Esophagus squamous epithelium (tissue), 5 donors: ENCODE results near the gene GEMIN5. TPM values are rescaled to one million over a fixed set of nuclear protein-coding genes. Genes with fewer than 3 reads are reported as not detected.

Source experiments
- DNase-seq: peaks from one replicate; lab custom pipeline; 2025; lab: John Stamatoyannopoulos, UW
- H3K27ac ChIP-seq, 4 donors: fragments of 200-600 bp; sonication (generic); one replicate each; pipeline ENCODE4 v1.5.1; 2016 to 2019; ENCODE audit warnings: mild to moderate bottlenecking in 1 of 4
- H3K27me3 ChIP-seq, 4 donors: fragments of 200-600 bp; sonication (generic); 1 replicate in 3 of 4; 2 replicates in 1 of 4; pipeline versions ENCODE4 v1.5.1 to v1.6.0; 2017 to 2021; ENCODE audit warnings: antibody characterized with exemption in 1 of 4
- H3K36me3 ChIP-seq, 3 donors: fragments of 200-600 bp; sonication (generic); one replicate each; pipeline ENCODE4 v1.5.1; 2016 to 2019
- H3K4me1 ChIP-seq, 3 donors: fragments of 200-600 bp; sonication (generic); one replicate each; pipeline ENCODE4 v1.5.1; 2017 to 2019
- H3K4me3 ChIP-seq, 4 donors: fragments of 200-600 bp; sonication (generic); 1 replicate in 3 of 4; 2 replicates in 1 of 4; pipeline ENCODE4 v1.5.1; 2016 to 2019; ENCODE audit warnings: mild to moderate bottlenecking in 2 of 4, moderate library complexity in 1 of 4
- H3K9me3 ChIP-seq, 3 donors: fragments of 200-600 bp; sonication (generic); one replicate each; pipeline ENCODE4 v1.5.1; 2016 to 2019
- CTCF ChIP-seq, 6 experiments: fragments of 450-650 bp in 4 of 6; fragments of 200-600 bp in 2 of 6; sonication (generic) in 2 of 6; IDR thresholded peaks; one replicate each; pipeline ENCODE4 v1.5.1; 2016 to 2019; ENCODE audit warnings: antibody characterized with exemption in 6 of 6, mild to moderate bottlenecking in 4 of 6, moderate library complexity in 4 of 6
- POLR2A ChIP-seq, 4 donors: fragments of 450-650 bp; IDR thresholded peaks; one replicate each; pipeline ENCODE4 v1.6.1; 2017; ENCODE audit warnings: antibody characterized with exemption in 4 of 4, mild to moderate bottlenecking in 4 of 4, moderate library complexity in 3 of 4
- WGBS, 2 donors: methylation state at CpG; one replicate each; pipeline ENCODE4 v1.1.5; 2018; 5-methylcytosine and 5-hydroxymethylcytosine counted together
- intact Hi-C: fragments of 100-400 bp; cut with DNase I; formaldehyde crosslinking; loops from one replicate; pipeline ENCODE4 v1.15.0; 2022
- total RNA-seq, 4 donors: library from RNA; depleted of rRNA; stranded (reverse); fragments of >200 nt; gene quantifications; one replicate each; pipeline ENCODE4 v1.1.0, GENCODE V29; 2016
- donor health status: DM: yes; HTN: yes; CAD: no.

Gene GEMIN5
- total RNA-seq, 4 donors from 2014 or later: 10.1 to 18.1 (median 13.2) TPM

GRCh38 chr5:154949781-154950180 is 11.8 kb upstream of the GEMIN5 start:
- Histone ChIP-seq H3K4me1 (peaks cover 0 to 16% (median 0%) of the 10 kb centered on the region in 3 donors), H3K4me3 (no peak overlapping the region), H3K27ac (no peak overlapping the region), H3K36me3 (peaks cover 0 to 43% (median 0%) of the 10 kb centered on the region in 3 donors), H3K27me3 (no peaks in the 10 kb centered on the region), H3K9me3 (no peaks in the 10 kb centered on the region)
- DNase-seq: no peak
- 58 to 68% methylated on average over 1 of the region's 2 CpGs for WGBS, 2 donors
- intact Hi-C loops: no loop called here
- TF ChIP-seq CTCF (IDR thresholded peaks at IDR 0.05): no peak
- TF ChIP-seq POLR2A (IDR thresholded peaks at IDR 0.05): no peak

- peaks cover 0 to 31% (median 0%) of the 10 kb centered on the region in 3 donors for H3K36me3 ChIP-seq
- peaks cover 0 to 20% (median 0%) of the 10 kb centered on the region in 3 donors for H3K4me1 ChIP-seq
- 83 to 89% methylated on average over 4 of the region's 4 CpGs for WGBS, 2 donors
- H3K27me3 ChIP-seq: no peaks in the 10 kb centered on the region
- no peak for DNase-seq
- H3K27ac ChIP-seq: no peak overlapping the region
- intact Hi-C loops: no loop called here
- H3K4me3 ChIP-seq: no peak overlapping the region
- TF ChIP-seq CTCF (IDR thresholded peaks at IDR 0.05) (no peak), POLR2A (IDR thresholded peaks at IDR 0.05) (no peak)
- H3K9me3 ChIP-seq: no peaks in the 10 kb centered on the region
Measured at GRCh38 chr5:154948313-154948712, 10.3 kb upstream of the GEMIN5 start.

- 85 to 88% methylated on average over 6 of the region's 6 CpGs for WGBS, 2 donors
- H3K4me3 ChIP-seq: no peak overlapping the region
- H3K9me3 ChIP-seq: no peaks in the 10 kb centered on the region
- no peak overlapping the region for H3K27ac ChIP-seq
- no peak for TF ChIP-seq CTCF (IDR thresholded peaks at IDR 0.05)
- TF ChIP-seq POLR2A (IDR thresholded peaks at IDR 0.05): no peak
- DNase-seq: no peak
- H3K27me3 ChIP-seq: no peaks in the 10 kb centered on the region
- peaks cover 0 to 25% (median 0%) of the 10 kb centered on the region in 3 donors for H3K36me3 ChIP-seq
- intact Hi-C loops: no loop called here
- peaks cover 0 to 25% (median 4%) of the 10 kb centered on the region in 3 donors for H3K4me1 ChIP-seq
Measured at GRCh38 chr5:154947778-154948177, 9.8 kb upstream of the GEMIN5 start.

GRCh38 chr5:154945695-154946301 is 7.8 kb upstream of the GEMIN5 start:
- peaks cover 0 to 7% (median 0%) of the 10 kb centered on the region in 3 donors for H3K36me3 ChIP-seq
- no peak overlapping the region for H3K4me3 ChIP-seq
- intact Hi-C loops: no loop called here
- peaks cover 0 to 40% (median 18%) of the 10 kb centered on the region in 3 donors for H3K4me1 ChIP-seq
- H3K9me3 ChIP-seq: no peaks in the 10 kb centered on the region
- TF ChIP-seq POLR2A (IDR thresholded peaks at IDR 0.05) (no peak), CTCF (IDR thresholded peaks at IDR 0.05) (peak; percentile 19 to 66 (median 56))
- whole genome bisulfite sequencing, 2 donors: 87 to 88% methylated on average over 2 of the region's 2 CpGs
- no peak for DNase-seq
- no peak overlapping the region for H3K27ac ChIP-seq
- no peaks in the 10 kb centered on the region for H3K27me3 ChIP-seq

- no peak overlapping the region for H3K4me3 ChIP-seq
- H3K36me3 ChIP-seq: peaks cover 0 to 5% (median 0%) of the 10 kb centered on the region in 3 donors
- TF ChIP-seq CTCF (IDR thresholded peaks at IDR 0.05) (no peak), POLR2A (IDR thresholded peaks at IDR 0.05) (no peak)
- H3K27me3 ChIP-seq: no peaks in the 10 kb centered on the region
- no peaks in the 10 kb centered on the region for H3K9me3 ChIP-seq
- intact Hi-C loops: no loop called here
- H3K27ac ChIP-seq: no peak overlapping the region
- no peak for DNase-seq
- peaks cover 0 to 48% (median 22%) of the 10 kb centered on the region in 3 donors for H3K4me1 ChIP-seq
Measured at GRCh38 chr5:154944716-154945115, 6.7 kb upstream of the GEMIN5 start.
